Cerebellar cortex (tissue), 1 donor: ENCODE data around the gene TMEM175.

Experiments
- DNase-seq: peaks from one replicate; pipeline ENCODE4 v3.0.0-alpha.2; 2015; ENCODE audit warnings: low spot score

TMEM175 gene

DNA sequence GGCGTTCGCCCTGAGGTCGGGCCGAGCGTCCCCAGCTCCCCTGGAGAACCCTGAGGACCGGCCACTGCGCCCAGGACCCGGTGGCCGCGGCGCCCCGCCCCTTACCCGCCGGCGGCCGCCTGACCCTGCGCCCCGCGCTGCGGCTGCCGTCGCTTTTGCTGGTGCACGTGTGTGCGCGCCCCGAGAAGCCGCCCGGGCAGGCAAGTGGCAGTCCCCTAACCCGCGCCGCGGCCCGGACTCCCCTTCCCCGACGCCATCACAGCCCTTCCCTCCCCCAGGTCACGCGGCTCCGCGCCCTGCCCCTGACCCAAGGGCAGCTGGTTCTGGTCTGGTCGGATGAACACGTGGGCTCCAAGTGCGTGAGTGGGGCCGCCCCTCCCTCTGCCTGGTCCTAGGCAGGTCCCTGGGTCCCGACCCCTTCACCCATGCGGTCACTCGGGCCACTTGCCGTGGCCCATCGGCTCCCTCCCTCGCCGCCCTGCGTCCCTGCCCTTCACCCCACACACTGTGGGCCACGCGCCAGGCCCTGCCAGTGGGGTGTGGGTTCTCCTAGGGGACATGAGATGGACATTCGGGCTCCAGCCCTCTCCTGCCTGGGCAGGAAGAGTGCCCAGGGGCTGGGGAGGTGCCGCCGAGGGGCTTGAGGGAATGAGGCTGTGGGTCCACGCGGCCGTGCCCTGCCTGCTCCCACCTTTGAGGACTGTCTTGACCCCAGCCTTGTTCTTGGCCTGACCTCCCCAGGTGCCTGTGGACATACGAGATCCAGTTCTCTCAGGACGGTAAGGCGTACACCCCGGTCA is 71.2 kb downstream of the TMEM175 start:
- no peak for DNase-seq

DNA sequence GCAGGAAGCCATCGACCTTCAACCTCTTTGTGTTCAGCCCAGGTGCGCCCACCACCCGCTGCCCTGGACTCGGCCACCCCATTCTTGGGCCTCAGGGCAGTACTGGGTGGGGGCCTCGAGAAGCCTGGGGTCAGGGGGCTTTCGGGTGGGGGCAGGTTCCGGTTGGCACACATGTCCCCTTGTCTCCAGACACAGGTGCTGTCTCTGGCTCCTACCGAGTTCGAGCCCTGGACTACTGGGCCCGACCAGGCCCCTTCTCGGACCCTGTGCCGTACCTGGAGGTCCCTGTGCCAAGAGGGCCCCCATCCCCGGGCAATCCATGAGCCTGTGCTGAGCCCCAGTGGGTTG is 71.8 kb downstream of the TMEM175 start:
- DNase-seq, result no peak

DNA sequence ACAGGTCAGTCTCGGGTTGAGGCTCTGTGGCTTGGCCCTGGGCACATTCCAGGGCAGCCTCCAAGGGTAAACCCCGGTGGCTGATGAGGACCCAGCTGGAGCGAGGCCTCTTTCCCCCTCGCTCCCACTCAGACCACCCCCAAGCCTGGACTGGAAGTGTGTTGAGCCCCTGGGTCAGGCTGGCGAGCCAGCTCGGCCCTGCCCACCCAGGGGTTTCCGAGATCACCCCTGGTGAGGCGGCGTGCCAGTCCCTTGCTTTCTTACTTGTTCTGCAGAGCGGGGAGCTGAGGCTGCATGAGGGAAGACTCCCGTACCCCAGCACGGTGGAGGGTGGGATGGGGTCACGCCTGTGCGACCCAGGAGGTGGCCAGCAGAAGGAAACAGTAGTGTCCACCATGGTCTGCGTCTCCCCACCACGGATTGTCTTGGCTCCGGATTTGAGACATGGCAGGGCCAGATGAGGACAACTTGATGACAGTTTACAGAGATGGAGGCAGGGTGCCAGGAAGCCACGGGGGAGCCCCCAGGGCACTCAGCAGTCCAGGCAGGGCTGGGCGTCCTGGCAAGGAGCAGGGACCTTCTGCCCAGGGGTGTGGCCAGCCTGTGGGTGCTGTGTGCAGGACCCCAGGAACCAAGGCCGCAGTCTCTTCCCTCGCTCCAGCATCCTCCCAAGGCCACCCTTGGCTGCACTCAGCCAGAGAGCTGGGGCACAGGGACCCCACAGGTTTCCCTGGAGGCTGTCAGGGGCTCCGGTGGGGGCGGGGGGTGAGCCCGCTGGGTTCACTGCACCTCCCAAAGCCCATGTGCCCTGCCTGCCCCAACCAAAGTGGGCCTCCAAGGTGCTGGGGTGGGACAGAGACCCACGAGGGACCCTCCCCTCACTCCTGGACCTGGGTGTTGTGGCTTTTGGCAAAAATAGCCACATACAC is 72.6 kb downstream of the TMEM175 start:
- DNase-seq, result no peak

DNA sequence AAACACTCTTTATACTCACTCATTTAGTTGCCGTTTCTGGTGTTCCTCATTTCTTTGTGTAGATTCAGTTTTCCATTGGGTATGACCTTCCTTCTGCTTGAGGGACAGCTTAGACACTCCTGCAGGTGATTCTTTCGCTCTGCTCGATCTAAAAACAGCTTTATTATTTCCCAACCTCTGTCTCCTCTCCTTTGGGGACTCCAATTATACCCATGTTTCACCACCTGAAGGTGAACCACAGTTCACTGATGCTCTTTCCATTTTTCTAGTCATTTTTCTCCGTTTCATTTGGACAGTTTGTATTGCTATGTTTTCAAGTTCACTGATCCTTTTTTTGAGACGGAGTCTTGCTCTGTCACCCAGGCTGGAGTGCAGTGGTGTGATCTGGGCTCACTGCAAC is 74.6 kb downstream of the TMEM175 start:
- DNase-seq, result no peak
